Lung microvascular endothelial cell (primary cell): ENCODE results near the gene NUP210. TPM values are rescaled to one million over a fixed set of nuclear protein-coding genes. Genes with fewer than 3 reads are reported as not detected.

Experiments
- DNase-seq, 2 donors: peaks; one replicate each; pipeline versions ENCODE4 v3.0.0 to v3.0.0-alpha.2; 2010; ENCODE audit warnings: low read depth in 2 of 2
- total RNA-seq: library from RNA; depleted of rRNA; stranded (reverse); fragments of >200 nt; gene quantifications from 2 replicates; pipeline ENCODE4 v1.2.1, GENCODE V29; 2014

NUP210 gene
- total RNA-seq, 1 donor from 2014 or later: 0.20 TPM

- peak in 1 of 2 donors; percentile 55 for DNase-seq
Measured at GRCh38 chr3:13276438-13277195, 143.5 kb downstream of the NUP210 start.

GRCh38 chr3:13275376-13276005 lies 144.6 kb downstream of the NUP210 start:
- no peak for DNase-seq

GRCh38 chr3:13274551-13275332 lies 145.4 kb downstream of the NUP210 start:
- no peak for DNase-seq

DNA sequence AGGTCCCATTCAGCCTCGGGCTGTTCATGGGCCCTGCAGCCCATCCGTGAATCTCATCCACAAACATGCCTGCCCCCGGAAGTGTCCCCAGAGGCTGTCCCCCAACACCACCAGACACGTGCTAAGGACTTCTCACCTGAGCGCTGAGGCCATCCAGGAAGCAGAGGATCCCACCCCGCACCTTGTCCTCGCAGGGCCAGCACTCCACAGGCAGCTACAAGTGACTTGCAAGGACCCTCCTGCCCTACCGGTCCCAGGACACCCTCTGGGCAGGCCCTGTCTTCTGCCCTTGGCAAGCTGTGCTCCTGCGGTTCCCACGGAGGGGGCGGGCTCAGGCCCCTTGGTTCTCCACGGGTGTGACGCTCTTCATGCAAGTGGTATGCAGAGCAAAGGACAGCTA lies 146.0 kb downstream of the NUP210 start:
- no peak for DNase-seq

- no peak for DNase-seq
Measured at GRCh38 chr3:13273604-13274105, 146.5 kb downstream of the NUP210 start.

- DNase-seq: no peak
Measured at GRCh38 chr3:13272831-13273603, 147.1 kb downstream of the NUP210 start.

- DNase-seq: no peak
Measured at GRCh38 chr3:13269711-13270378, 150.3 kb downstream of the NUP210 start.

DNA sequence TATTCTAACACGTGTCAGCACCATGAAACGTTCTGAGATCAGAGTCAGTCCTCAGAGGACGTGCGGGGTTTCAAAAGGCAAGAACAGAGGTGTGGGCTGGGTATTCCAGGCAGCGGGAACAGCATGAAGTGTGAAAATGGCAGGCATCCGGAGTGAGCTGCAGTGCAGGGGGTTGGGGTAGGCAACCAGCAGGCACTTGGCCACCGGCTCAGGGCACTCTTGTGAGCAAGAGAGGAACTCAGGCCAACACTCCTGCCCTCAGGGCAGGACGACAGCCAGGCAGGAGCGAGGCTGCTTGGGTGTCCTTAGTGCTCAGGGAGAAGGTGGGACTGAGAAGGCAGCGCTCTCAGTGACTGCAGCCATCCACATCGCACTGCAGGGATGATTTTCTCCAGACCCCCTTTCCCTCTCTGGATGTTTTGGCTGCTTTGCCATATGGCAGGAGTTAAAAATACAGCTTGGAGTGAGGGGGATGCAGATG lies 151.1 kb downstream of the NUP210 start:
- no peak for DNase-seq

GRCh38 chr3:13268120-13268519 lies 152.0 kb downstream of the NUP210 start:
- no peak for DNase-seq

DNA sequence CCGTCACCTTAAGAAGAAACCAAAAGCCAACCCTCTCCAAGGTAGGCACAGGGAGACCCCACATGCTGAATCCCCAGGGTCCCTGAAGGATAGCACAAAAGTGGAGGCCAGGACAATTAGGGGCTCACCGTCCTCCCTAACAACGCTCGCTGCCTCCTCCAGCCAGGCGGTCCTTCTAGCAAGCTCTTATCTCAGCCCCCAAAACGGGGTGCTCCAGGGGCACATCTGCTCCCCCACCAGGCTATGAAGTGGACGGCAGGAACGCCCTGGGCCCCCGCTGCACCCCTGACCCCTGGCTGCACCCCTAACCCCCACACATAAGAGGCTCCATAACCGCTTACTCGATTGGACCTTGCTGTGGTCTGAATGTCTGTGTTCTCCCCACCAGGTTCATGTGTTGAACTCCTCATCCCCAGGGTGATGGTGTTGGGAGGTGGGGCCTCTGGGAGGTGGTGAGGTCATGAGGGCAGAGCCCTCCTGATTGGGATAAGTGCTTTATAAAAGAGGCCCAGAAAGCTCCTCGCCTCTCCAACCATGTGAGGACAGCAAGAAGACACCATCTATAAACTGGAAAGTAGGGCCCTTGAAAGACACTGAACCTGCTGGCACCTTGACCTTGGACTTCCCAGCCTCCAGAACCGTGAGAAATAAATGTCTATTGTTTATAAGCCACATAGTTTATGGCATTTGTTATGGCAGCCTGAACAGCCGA lies 153.3 kb downstream of the NUP210 start:
- DNase-seq: no peak

Other genes starting within 250 kb of the NUP210 start
- 5.2 and 6.9 TPM in 2 replicates for gene HDAC11, start 60.0 kb upstream of the NUP210 start, total RNA-seq
- 2.6 and 10.9 TPM in 2 replicates for gene FBLN2, start 128.8 kb upstream of the NUP210 start, total RNA-seq